Measurements from ENCODE around the gene YIPF6. TPM values are rescaled to one million over a fixed set of nuclear protein-coding genes. Genes with fewer than 3 reads are reported as not detected.

Gene YIPF6
- total RNA-seq, 1 experiment from 2014 or later = 61.3 TPM

DNA sequence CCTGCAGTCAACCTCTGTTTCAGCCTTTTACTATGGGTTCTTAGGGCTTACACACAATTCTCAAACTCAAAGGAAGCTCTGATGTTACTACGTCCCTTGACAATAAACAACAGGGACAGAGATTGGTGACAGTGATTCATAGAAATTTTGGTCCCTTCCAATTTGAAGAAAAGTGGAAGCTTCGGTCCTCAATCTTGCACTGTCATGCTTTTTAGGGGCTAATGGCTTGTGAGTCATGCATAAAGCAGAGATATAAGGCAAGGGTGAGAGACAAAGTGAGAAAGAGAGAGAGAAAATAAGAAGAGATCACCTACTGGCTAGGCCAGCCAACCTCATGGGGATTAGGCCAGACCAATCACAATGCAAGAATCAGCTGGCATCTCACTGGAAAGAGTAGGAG lies 85.4 kb downstream of the YIPF6 start:
- Histone ChIP-seq H3K27ac (ENCODE audit: low read length) (no peak overlapping the region), H3K27me3 (ENCODE audit: control insufficient read depth, insufficient read depth, low read length) (no peaks in the 10 kb centered on the region), H3K4me1 (ENCODE audit: control insufficient read depth, insufficient read depth, low read length) (no peaks in the 10 kb centered on the region), H3K36me3 (ENCODE audit: control insufficient read depth, insufficient read depth, low read length) (no peaks in the 10 kb centered on the region), H3K9me3 (ENCODE audit: control insufficient read depth, insufficient read depth, low read depth, low read length) (no peaks in the 10 kb centered on the region), H3K4me3 (ENCODE audit: low read depth in 2 of 2, low read length in 2 of 2) (no peak overlapping the region)
- no peak for ATAC-seq
- no TSS peak for BruUV-seq (replicated peaks)
- CTCF ChIA-PET = no interaction called here
- POLR2A ChIA-PET = no interaction called here
- in situ Hi-C loops (cut with HindIII; ENCODE audit: low pct_unique_long_range_greater_than_20kb, low sequenced_read_pairs) = no loop called here
- no peak for DNase-seq (ENCODE audit: low read depth, low spot score)
- intact Hi-C loops (cut with micrococcal nuclease; ENCODE audit: unreplicated experiment) = no loop called here
- no peak for TF ChIP-seq TCF7L2 (IDR thresholded peaks at IDR 0.05; ENCODE audit: low read depth, low read length)
- TF ChIP-seq, protein P1, sequence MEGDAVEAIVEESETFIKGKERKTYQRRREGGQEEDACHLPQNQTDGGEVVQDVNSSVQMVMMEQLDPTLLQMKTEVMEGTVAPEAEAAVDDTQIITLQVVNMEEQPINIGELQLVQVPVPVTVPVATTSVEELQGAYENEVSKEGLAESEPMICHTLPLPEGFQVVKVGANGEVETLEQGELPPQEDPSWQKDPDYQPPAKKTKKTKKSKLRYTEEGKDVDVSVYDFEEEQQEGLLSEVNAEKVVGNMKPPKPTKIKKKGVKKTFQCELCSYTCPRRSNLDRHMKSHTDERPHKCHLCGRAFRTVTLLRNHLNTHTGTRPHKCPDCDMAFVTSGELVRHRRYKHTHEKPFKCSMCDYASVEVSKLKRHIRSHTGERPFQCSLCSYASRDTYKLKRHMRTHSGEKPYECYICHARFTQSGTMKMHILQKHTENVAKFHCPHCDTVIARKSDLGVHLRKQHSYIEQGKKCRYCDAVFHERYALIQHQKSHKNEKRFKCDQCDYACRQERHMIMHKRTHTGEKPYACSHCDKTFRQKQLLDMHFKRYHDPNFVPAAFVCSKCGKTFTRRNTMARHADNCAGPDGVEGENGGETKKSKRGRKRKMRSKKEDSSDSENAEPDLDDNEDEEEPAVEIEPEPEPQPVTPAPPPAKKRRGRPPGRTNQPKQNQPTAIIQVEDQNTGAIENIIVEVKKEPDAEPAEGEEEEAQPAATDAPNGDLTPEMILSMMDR (IDR thresholded peaks at IDR 0.05) = no peak
- TF ChIP-seq, protein P2, sequence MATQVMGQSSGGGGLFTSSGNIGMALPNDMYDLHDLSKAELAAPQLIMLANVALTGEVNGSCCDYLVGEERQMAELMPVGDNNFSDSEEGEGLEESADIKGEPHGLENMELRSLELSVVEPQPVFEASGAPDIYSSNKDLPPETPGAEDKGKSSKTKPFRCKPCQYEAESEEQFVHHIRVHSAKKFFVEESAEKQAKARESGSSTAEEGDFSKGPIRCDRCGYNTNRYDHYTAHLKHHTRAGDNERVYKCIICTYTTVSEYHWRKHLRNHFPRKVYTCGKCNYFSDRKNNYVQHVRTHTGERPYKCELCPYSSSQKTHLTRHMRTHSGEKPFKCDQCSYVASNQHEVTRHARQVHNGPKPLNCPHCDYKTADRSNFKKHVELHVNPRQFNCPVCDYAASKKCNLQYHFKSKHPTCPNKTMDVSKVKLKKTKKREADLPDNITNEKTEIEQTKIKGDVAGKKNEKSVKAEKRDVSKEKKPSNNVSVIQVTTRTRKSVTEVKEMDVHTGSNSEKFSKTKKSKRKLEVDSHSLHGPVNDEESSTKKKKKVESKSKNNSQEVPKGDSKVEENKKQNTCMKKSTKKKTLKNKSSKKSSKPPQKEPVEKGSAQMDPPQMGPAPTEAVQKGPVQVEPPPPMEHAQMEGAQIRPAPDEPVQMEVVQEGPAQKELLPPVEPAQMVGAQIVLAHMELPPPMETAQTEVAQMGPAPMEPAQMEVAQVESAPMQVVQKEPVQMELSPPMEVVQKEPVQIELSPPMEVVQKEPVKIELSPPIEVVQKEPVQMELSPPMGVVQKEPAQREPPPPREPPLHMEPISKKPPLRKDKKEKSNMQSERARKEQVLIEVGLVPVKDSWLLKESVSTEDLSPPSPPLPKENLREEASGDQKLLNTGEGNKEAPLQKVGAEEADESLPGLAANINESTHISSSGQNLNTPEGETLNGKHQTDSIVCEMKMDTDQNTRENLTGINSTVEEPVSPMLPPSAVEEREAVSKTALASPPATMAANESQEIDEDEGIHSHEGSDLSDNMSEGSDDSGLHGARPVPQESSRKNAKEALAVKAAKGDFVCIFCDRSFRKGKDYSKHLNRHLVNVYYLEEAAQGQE (IDR thresholded peaks at IDR 0.05; ENCODE audit: insufficient read depth in 1 of 2, low read depth in 2 of 2, low read length in 1 of 2) = no peak
- TF ChIP-seq POLR2AphosphoS5 (IDR thresholded peaks at IDR 0.05; ENCODE audit: low read depth, low read length) = no peak
- no peak for TF ChIP-seq SIN3A (IDR thresholded peaks at IDR 0.05; ENCODE audit: borderline replicate concordance, insufficient read depth, low read depth, low read length)

Other genes starting within 250 kb of the YIPF6 start
- gene OPHN1, start 65.6 kb upstream of the YIPF6 start, total RNA-seq (2021; ENCODE audit: unreplicated experiment) = 8.8 TPM
- gene STARD8, start 148.6 kb downstream of the YIPF6 start, total RNA-seq (2021; ENCODE audit: unreplicated experiment) = 4.6 TPM